ENCODE results near the gene PDE9A.

Gene PDE9A

DNA sequence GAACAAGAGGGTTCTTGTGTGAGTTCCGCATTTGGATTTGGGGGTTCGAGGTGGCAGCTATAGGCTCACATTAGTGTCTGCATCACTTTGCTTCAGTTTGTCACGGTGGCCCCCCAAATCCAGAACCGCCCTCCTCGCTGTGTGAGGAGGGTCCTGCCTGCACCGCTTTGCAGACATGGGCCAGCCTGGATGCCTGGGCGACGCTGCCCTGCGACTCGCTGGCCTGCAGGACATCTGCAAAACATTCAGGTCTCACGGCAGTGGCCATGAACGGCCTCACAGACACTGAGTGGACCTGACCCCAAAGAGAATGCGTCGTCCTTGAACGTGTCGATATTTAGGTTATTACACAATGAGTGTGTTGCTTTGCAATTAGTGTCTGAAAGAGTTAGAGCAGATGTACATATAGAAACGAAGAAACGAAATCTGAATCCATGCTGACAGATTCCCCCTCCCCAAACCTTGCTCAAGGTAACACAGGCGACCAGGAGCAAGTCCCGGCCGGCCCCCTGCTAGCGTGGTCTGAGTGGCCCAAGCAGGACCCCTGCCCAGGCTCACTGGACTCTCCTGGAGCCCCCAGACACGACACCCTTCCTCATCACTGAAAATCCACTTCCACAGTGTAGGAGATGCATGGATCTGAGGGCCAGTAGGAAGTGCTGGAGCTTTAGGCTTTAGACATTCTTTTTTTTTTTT is 20.4 kb downstream of the PDE9A start:
- DNase-seq, result no peak

DNA sequence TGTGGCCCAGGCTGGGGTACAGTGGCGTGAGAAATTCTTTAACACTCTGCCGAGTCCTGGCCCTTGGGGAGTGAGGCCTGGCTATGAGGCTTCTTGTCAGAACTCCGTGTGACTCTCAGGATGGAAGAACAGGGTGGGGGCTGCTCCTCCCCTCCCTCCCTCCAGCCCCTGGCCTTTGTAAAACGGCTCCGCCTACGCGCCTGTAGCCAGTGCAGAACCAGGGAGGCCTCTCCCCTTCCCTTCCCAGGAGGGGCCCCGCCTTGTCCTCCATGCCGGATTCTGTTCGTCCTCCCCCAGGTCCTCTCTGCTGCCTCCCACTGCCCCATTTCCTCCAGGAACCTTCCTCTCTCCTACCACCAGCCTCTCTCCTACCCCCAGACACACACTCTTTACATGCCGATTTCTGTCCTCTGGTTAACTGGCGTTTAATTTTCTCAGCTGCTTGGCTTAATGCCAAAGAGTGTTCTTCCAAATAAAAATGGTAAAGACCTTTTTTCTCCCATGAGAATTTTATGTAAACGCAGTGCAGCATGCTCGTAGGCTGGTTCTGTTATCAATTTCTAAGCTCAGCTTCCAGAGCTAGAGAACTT is 21.0 kb downstream of the PDE9A start:
- DNase-seq, result peak; percentile 36

- DNase-seq, result no peak
Observed at GRCh38 chr21:42675403-42675802, 22.0 kb downstream of the PDE9A start.

DNA sequence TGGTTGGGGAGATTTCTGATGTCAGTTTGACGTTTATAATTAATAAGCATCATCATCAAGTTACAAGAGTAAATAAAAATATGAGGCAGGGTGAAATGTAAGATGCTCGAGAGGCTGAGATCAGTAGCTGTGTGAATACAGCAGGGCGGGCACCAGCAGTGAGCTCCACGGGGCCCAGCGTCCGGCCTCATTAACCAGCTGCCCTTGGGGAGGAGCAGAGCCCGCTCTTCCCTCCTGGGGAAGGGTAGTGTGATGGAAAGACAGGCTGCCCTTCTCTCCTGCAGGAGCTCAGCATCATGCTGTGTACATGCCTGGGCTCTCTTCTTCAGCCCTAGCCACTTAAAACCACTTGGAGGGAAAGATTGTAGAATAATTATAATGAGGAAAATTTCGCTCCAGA is 23.4 kb downstream of the PDE9A start:
- peak; percentile 46 for DNase-seq

DNA sequence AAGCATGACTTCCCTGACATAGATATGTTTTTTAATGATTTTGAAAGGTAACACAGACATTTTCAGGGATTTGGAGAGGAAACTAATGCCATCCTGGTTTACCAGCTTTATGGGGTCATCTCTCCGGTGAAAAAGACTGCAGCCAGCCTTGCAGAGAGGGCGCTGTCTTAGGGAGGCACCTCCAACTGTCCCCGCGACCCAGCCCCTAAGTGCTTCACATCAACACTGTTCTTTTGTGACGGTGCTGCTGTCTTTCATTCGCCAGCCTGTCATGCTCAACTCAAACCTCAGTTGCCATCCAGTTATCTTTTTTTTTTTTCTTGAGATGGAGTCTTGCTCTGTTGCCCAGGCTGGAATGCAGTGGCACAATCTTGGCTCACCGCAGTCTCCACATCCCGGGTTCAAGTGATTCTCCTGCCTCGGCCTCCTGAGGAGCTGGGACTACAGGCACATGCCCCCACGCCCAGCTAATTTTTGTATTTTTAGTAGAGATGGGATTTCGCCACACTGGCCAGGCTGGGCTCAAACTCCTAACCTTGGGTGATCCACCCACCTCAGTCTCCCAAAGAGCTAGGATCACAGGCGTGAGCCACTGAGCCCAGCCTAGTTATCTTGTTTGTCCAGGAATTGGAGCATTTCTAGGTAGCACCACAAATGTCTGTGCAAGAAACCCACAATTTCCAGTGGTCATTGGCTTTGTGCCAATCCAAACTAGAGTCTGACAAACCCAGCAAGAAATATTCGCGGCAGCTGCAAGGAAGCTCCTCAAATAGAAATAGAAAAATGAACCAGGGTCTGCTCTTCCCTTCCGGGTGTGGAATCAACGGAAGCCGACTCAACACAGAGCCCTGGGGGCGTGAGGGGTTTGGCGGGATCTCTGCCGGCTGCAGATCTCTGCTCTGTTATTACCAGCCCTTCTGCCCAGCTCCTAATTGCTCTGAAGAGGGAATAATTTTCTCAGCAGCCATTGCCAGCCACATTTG is 24.2 kb downstream of the PDE9A start:
- peak; percentile 60 for DNase-seq

DNA sequence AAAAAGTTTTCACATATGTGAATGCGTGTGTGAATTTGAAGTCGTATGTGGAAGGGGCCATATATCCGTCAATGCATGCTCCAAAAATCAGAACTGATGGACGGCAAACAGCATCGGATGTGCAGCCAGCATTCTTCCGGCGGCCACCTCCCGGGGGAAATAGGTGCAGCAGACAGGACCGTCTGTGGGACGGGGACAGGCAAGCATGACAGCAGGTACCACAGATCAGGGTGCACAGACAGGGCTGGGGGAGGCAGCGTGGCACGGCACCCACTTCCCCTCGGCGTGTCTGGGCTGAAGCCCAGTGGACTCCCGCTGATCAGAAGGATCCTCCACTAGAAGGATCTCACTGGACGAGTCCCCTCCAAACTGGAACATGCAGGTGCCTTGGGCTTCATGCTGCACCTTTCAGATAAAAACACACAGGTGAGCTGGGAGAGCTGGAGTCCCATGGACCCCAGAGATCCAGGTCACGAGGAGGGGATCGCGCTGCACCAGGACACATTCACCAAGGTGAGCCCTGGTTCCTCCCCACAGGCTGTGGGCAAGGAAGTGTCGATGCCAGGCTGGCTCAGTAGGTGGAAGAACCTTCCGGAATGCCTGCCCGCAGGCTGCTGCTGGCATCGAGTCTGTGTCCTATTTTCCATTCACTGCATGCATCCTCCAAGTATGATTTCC is 25.3 kb downstream of the PDE9A start:
- DNase-seq, result no peak

DNA sequence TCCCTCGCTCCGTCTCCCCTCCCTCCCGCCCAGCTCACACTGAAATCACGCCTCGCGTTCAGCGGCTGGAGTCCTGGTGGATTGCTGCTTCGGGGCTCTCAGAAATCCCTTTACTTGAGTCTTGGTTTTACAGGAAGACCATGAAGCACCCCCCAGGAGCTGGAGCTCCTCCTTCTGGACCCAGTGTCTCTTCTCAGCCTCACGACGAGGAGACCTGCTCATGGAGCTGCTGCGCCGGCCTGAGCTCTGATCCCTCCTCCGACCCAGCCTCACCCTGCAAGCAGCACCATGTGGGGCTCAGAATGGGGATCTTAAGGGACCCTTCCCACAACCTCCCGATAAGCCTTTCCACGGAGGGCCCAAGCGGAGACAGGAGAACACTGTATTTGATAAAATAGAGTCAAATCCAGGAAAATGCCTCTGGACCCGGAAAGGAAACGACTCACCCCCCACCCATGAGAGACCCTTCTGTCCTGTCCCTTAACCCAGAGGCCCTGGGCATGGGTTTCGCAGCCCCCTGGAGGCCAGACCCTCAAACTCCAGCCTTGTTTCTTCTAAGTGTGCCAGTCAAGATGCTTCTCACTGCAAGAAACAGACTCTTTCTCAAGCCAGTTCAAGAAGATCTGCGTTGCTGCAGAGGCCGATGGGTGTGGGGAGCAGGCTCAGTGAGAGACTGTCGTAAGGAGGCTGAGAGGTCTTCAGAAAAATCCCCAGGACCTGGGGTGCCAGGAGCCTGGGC is 26.1 kb downstream of the PDE9A start:
- DNase-seq, result no peak

- no peak for DNase-seq
Observed at GRCh38 chr21:42680058-42680330, 26.6 kb downstream of the PDE9A start.

GRCh38 chr21:42680429-42680828 is 27.0 kb downstream of the PDE9A start:
- no peak for DNase-seq

- no peak for DNase-seq
Observed at GRCh38 chr21:42681296-42682206, 28.1 kb downstream of the PDE9A start.

- no peak for DNase-seq
Observed at GRCh38 chr21:42682661-42683210, 29.3 kb downstream of the PDE9A start.

- no peak for DNase-seq
Observed at GRCh38 chr21:42683371-42684108, 30.1 kb downstream of the PDE9A start.

GRCh38 chr21:42684109-42684916 is 30.9 kb downstream of the PDE9A start:
- DNase-seq, result peak; percentile 17

GRCh38 chr21:42685036-42685435 is 31.6 kb downstream of the PDE9A start:
- no peak for DNase-seq

GRCh38 chr21:42685954-42686500 is 32.6 kb downstream of the PDE9A start:
- DNase-seq, result no peak

DNA sequence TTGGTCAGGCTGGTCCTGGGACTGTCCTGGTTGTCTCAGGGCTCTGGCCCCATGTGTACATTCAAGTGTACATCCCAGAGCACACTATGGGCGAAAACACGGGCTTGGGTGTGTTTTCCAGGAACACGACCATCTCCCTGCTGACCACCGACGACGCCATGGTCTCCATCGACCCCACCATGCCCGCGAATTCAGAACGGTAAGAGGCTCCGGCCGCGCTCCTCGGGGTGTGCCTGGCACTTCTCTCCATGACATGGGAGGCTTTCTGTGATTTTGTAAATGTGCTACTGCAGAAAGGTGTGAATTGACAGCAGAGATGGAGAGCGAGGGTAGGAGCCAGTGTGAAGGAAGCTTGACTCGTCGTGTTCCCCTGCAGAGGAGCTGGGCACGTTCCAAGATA is 34.4 kb downstream of the PDE9A start:
- DNase-seq, result no peak

DNA sequence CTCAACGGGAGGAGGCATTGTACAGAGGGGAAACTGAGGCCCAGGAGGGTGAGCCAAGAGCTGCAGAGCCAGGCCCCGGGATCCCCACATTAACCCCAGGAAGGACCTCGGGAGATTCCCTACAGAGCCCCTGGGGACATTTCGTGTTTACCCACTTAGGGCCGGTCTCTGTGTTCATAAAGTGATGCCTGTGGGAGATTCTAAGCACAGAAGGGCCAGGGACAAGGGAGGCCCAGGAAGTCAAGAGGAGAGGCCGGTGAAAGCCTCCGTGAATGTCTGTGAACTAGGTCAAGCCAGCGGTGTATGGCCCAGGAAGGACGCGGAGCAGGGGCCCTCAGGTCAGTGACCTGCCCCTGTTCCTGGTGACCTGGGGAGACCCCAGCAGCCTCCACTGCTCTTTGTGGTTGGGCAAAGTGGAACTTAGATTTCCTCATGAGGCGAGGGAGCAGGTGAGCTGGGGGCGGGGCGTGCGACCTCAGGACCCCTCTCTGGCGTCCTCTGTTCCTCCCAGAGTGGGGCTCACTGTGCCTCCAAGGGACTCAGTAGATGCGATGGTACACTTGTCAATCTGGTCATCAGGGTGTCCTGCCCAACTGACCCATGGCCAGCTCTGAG is 34.9 kb downstream of the PDE9A start:
- no peak for DNase-seq

- DNase-seq, result no peak
Observed at GRCh38 chr21:42688841-42689371, 35.5 kb downstream of the PDE9A start.

- no peak for DNase-seq
Observed at GRCh38 chr21:42690586-42690985, 37.2 kb downstream of the PDE9A start.
